T-helper 2 cell (primary cell): ENCODE measurements around the gene WWOX.

Experiments used
- DNase-seq, 5 experiments: peaks; one replicate each; pipeline versions ENCODE4 v3.0.0 to v3.0.0-alpha.2; 2012 to 2022

WWOX gene

GRCh38 chr16:78984324-78984723, 884.9 kb downstream of the WWOX start:
- no peak for DNase-seq

GRCh38 chr16:78984887-78985464, 885.5 kb downstream of the WWOX start:
- no peak for DNase-seq

GRCh38 chr16:78985716-78986605, 886.5 kb downstream of the WWOX start:
- DNase-seq: no peak

GRCh38 chr16:78987666-78988065, 888.2 kb downstream of the WWOX start:
- DNase-seq: no peak

- DNase-seq: no peak
Observed at GRCh38 chr16:78988361-78988969, 889.0 kb downstream of the WWOX start.

- no peak for DNase-seq
Observed at GRCh38 chr16:78990309-78990701, 890.9 kb downstream of the WWOX start.

GRCh38 chr16:78992001-78992400, 892.5 kb downstream of the WWOX start:
- DNase-seq: no peak

GRCh38 chr16:78993346-78993745, 893.9 kb downstream of the WWOX start:
- no peak for DNase-seq

GRCh38 chr16:78994135-78994745, 894.8 kb downstream of the WWOX start:
- peak in 1 of 5 experiments; percentile 75 for DNase-seq

- DNase-seq: peak in 1 of 5 experiments; percentile 76
Observed at GRCh38 chr16:78995441-78995840, 896.0 kb downstream of the WWOX start.

- DNase-seq: no peak
Observed at GRCh38 chr16:78996790-78997189, 897.3 kb downstream of the WWOX start.

- no peak for DNase-seq
Observed at GRCh38 chr16:78998879-78999278, 899.4 kb downstream of the WWOX start.

- no peak for DNase-seq
Observed at GRCh38 chr16:79001156-79001967, 901.9 kb downstream of the WWOX start.

GRCh38 chr16:79003026-79003609, 903.7 kb downstream of the WWOX start:
- DNase-seq: no peak

- no peak for DNase-seq
Observed at GRCh38 chr16:79004309-79004708, 904.9 kb downstream of the WWOX start.

- no peak for DNase-seq
Observed at GRCh38 chr16:79005096-79005495, 905.6 kb downstream of the WWOX start.

- peak in 1 of 5 experiments; percentile 28 for DNase-seq
Observed at GRCh38 chr16:79006206-79006605, 906.8 kb downstream of the WWOX start.

GRCh38 chr16:79006765-79007164, 907.3 kb downstream of the WWOX start:
- DNase-seq: no peak

GRCh38 chr16:79007614-79008013, 908.2 kb downstream of the WWOX start:
- DNase-seq: peak in 1 of 5 experiments; percentile 73

- DNase-seq: peak in 1 of 5 experiments; percentile 36
Observed at GRCh38 chr16:79008036-79008868, 908.8 kb downstream of the WWOX start.

GRCh38 chr16:79008869-79009179, 909.4 kb downstream of the WWOX start:
- no peak for DNase-seq
